Measurements from ENCODE around the gene S100A13.
A peak's percentile ranks its signal among the peaks of the same experiment; 100 is the strongest.
"Not testable (repeated sequence)": the region's sequence is repeated elsewhere in the genome, so short reads cannot be mapped to it uniquely, and the experiment has no call there.

Gene S100A13

DNA sequence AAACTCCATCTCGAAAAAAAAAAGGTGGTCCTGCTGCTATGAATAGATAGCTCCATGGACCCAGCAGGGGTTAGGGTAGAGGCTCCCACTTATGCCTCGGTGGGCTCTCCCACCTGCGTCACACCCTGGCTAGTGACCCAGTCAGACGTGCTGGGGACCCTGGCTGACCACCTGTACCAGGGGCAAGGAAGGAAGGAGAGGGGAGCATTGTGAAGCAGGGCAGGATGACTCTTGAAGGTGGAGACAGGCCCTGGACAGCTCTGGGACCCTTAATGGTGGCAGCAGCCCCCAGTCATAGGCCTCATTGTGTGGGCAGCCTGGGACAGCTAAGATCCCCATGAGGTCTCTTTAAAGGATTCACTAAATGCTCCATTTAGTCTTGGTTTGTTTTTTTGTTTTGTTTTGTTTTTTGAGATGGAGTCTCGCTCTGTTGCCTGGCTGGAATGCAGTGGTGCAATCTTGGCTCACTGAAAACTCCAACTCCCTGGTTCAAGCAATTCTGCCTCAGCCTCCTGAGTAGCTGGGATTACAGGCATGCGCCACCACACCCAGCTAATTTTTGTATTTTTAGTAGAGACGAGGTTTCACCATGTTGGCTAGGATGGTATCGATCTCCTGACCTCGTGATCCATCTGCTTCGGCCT lies 20.8 kb upstream of the S100A13 start:
- DNase-seq (ENCODE audit: low read depth in 2 of 3, low spot score in 1 of 3) = no peak

DNA sequence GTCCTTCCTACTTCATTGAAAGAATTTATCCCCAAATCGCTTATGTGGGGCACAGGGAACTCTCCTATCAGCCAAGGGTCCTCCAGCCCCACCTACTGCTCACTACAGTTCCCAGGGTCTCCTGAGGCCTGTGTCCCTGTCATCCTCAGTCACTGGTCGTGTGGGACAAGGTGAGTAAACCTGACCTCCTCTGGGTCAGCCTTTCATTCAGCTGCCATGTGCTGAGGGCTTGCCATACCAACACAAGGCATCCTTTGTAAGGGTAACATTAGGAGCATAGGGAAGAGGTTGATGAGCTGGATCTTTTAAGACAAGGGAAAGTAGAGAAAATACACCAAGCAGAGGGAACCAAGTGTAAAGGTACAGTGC lies 20.0 kb upstream of the S100A13 start:
- no peak for DNase-seq (ENCODE audit: low read depth in 2 of 3, low spot score in 1 of 3)

DNA sequence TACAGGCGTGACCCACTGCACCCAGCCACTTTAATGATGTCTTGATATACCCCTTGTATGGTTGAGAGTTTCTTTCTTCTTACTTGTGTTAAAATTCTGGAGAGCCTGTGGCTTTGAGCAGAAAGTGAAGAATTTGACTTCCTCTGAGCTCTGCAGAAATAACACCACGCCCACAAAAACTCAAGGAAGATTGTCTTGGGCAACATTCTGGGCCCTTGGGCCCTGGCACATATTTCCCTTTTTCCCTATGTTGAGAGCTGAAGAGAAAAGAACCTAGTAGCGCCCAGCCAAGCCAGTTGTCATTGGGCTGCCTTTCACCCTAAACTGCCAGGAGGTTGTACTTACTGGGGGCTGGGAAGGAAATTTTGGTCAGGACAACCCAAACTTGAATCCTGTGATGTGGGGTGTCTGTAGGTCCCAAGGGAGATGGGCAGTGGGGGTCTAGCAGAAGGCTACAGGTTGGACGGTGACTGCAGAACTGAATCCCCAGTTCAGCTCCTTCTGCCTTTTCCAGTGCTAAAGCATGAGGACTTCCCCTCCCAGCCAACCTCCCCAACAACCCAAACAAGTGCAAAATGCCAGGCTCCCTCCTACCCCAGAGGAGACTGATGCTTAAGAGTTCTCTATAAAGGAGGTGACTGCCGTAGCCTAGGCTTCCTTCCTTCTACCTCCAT lies 19.5 kb upstream of the S100A13 start:
- DNase-seq (ENCODE audit: low read depth in 2 of 3, low spot score in 1 of 3) = no peak

DNA sequence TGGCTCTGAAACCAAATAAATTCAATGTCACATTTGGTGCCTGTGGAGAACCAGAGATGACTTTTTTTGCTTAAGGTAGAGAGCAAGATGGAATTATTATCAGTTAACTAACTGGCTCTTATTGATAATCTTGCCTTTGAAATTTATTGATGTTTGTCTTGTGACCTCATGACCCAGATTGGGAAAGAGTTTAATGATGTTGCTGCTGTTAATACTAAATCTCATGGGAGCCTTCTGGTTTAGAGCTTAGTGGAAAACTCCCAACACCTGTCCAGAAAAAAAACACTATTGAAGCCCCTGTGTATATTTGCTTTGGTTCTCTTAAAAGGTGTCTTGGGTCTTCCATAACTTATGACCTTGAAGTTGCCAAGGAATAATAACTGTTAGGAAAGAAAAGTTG lies 16.5 kb upstream of the S100A13 start:
- DNase-seq (ENCODE audit: low read depth in 2 of 3, low spot score in 1 of 3) = no peak

DNA sequence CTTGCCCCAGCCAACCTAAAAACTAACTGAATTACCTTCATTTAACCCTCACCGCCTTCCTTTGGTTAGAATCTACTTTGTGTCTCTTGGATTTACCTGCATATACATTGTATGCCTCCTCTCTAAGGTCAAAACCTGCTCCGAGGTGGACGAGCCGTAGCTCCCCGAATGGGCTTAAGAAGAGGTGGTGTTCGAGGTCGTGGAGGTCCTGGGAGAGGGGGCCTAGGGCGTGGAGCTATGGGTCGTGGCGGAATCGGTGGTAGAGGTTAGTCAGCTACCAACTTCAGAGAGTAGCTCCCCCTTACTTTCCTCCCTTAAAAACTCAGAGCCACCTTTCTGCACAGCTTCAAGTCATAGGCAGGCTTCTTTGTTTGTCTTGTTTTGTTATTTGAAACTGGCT lies 15.8 kb upstream of the S100A13 start:
- no peak for DNase-seq (ENCODE audit: low read depth in 2 of 3, low spot score in 1 of 3)

DNA sequence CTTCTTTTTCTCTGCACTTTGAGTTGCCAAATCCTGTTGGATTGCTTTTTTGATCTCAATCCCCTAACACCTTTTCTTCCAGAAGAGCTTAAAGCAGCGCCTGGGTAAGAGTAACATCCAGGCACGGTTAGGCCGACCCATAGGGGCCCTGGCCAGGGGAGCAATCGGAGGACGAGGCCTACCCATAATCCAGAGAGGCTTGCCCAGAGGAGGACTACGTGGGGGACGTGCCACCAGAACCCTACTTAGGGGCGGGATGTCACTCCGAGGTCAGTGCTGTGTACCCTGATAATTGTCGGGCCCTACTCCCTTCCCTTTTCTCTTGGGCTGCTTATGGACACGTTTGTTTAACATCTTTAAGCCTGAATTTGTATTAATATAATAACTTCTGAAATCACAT lies 14.9 kb upstream of the S100A13 start:
- DNase-seq (ENCODE audit: low read depth in 2 of 3, low spot score in 1 of 3) = no peak

DNA sequence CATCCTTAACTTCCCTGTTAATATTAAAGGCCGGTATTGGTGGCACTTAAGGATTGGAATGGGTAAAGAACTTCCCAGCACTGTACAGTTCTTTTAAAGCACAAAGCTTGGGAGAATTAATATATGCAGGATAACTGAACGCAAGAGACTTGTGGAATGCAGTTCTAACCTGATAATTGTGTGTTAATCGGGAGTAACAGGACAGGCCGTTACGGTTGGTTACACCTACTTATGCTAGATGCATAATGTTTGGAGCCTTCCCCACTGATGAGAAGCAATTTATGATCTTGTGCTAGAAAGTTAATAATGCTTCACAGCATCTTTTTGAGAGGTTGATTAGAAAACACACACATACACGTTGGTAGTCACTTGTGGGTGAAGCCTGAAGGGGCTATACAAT lies 13.6 kb upstream of the S100A13 start:
- DNase-seq (ENCODE audit: low read depth in 2 of 3, low spot score in 1 of 3) = no peak

DNA sequence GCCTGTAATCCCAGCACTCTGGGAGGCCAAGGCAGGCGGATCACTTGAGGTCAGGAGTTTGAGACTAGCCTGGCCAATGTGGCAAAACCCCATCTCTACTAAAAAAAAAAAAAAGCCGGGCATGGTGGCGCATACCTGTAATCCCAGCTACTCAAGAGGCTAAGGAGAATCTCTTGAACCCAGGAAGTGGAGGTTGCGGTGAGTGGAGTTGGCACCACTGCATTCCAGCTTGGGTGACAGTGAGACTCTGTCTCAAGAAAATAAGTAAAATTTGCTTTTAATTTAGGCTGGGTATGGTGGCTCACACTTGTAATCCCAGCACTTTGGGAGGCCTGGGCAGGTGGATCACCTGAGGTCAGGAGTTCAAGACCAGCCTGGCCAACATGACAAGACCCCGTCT lies 12.9 kb upstream of the S100A13 start:
- not testable (repeated sequence) for DNase-seq (ENCODE audit: low read depth in 2 of 3, low spot score in 1 of 3)

DNA sequence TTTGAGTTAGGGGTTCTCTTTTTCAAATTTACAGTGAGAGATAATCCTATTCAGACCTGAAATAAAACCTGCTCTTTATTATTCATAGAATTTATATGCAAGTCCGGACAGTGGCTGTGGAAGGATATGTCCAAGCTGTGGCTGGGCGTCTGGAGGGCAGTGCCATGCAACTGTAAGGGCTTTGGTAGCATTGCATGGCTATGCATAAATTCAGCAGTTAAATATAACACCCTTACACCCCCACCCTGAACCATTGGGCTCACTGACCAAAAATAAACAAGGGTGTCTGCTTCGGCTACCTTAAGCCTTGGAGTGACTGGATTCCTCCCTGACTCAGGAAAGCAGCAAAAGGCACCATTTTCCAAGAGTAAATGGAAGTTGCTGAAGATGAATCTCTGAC lies 12.0 kb upstream of the S100A13 start:
- DNase-seq (ENCODE audit: low read depth in 2 of 3, low spot score in 1 of 3) = no peak

DNA sequence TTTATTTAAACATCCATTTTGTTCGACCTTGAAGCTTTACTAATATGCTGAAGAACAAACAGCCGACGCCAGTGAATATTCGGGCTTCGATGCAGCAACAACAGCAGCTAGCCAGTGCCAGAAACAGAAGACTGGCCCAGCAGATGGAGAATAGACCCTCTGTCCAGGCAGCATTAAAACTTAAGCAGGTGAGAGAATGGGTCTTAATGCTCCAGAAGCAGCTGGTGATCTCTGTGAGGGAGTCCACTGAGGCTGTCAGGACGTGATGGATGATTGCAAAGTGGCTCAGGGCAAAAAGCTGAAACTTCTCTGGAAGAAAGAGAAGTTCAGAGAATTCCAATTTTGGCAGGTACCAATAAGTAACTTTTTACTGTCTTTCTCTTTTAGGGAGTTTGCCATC lies 11.0 kb upstream of the S100A13 start:
- DNase-seq (ENCODE audit: low read depth in 2 of 3, low spot score in 1 of 3) = no peak

DNA sequence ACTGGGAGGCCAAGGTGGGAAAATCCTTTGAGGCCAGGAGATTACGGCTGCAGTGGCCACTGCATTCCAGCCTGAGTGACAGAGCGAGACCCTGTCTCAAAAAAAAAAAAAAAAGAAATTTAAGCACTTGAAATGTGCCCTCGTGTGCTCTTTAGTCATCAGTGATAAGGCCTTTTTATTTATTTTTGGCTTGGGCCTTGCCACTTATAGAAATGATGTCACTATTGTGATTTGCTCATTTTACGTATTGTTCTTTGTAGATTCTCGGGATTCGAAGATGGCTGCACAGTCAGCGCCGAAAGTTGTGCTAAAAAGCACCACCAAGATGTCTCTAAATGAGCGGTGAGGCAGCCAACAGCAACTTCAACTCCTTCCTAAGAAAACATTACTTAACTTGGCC lies 9.0 kb upstream of the S100A13 start:
- no peak for DNase-seq (ENCODE audit: low read depth in 2 of 3, low spot score in 1 of 3)

DNA sequence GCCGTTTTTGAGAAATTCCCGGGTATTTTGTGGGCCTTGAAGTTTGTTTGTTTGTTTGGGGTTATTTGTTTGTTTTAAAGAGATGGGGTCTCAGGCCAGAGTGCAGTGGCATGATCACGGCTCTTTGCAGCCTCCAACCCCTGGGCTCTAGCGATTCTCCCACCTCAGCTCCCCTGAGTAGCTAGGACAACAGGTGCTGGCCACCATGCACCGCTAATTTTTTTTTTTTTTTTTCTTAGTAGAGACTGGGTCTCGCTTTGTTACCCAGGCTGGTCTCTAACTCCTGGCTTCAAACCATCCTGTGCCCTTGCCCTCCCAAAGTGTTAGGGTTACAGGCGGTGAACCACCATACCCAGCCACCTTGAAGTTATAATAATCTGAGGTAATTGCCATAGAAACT lies 8.6 kb upstream of the S100A13 start:
- DNase-seq (ENCODE audit: low read depth in 2 of 3, low spot score in 1 of 3) = no peak

DNA sequence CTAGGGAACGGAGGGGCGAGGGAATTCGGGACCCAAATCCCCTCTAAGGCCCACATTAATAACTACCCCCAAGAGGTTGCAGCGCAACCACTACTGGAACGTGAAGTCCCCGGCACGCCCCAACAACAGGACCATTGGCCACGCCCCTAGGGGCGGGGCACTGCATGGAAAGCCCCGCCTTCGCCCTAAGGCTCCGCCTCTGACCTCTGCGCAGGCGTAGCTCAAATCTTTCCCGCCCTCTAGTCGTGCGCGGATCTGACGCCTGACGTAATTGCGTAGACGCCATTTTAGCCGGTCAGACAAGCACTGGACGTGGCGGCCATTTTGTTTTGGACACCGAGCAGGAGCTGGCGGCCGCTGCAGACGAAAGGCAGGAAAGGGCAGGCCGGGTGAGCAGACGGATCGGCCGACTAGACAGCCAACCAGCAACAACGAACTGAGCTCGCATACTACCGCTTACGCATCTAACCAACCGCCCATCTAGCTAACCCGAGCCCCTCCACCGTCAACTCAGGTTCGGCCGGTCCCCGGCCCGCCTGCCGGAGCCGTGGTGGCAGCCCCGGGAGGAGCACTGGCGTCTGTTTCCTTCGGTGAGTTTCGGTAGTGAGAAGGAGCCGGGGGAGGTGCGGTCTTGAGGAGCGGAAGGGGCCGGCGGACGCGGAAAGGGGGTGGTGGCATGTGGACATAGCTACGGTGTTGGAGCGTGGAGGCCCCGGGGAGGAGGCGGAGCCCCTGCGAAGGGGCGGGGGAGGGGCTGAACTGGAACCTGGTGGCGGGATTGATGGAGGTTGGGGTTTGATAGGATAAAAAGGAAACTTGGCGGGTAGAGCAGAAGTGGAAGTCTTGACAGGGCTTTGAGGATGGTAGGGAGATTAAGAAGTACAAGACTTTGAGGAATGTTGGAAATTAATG lies 6.7 kb upstream of the S100A13 start, which contains the start of gene CHTOP:
CHTOP (plus strand) TSS at position 313 of the 912 bp plus-strand sequence. CDS start 2,523 bp downstream, outside the sequence.
- DNase-seq (ENCODE audit: low read depth in 2 of 3, low spot score in 1 of 3) = peak; percentile 93 to 98 (median 98)

DNA sequence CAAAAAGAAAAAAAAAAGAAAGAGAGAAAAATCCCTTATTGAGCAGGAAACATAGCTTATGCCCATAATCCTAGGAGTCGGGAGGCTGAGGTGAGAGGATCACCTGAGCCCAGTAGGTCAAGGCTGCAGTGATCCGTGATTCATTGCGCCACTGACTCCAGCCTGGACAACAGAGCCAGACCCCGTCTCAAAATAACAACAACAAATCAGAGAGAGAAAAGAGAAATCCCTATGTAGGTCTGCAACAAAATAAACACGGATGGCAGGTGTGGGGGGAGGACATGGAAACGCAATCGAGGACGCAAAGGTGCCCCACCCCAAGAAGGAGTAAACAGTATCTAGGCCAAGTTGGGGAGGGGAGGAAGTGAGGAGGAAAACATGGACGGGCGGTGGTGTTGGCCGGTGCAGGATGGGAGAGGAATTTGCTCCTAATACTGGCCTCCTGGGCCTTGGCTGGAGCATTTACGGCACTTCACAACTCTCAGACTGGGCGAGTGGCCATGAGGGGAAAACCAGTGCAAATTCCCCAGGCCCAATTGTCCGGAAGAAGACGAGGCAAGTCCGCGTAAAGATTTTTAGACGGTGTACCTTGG lies 6.0 kb upstream of the S100A13 start:
- no peak for DNase-seq (ENCODE audit: low read depth in 2 of 3, low spot score in 1 of 3)

DNA sequence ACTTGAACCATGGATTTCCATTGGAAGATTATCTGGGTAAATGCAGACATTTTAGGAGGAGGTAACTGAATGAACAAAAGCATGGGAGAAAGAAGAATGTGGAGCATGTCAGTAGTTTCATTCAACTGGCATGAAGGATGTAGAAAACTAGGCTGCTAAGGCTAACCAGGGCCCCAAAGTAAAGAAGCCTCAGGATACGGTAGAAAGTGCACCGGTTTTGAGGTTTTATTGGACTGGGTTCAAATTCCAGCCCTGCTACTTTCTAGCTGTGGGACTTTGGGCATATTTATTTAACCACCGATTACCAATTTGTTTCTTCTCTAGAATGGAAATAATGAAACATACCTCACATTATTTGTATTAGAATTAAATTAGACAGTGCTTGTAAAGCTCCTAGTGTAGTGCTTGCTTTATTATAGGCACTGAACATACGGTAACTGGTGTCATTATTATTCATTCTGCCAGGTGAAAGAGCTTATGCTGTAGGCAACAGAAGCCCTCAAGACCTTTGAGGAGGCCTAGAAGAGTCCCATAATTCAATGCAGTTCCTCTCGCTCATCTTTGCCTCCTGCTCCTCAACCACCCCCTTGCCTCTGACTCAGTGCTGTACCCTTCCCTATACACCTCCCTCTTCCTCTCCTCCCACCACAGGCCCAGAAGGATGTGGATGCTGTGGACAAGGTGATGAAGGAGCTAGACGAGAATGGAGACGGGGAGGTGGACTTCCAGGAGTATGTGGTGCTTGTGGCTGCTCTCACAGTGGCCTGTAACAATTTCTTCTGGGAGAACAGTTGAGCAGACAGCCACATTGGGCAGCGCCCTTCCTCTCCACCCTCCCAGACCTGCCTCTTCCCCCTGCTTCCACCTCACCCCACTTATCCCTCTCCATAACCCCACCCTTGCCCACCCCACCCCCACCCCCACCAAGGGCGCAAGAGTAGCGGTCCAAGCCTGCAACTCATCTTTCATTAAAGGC lies 4.0 kb upstream of the S100A13 start:
- no peak for DNase-seq (ENCODE audit: low read depth in 2 of 3, low spot score in 1 of 3)

DNA sequence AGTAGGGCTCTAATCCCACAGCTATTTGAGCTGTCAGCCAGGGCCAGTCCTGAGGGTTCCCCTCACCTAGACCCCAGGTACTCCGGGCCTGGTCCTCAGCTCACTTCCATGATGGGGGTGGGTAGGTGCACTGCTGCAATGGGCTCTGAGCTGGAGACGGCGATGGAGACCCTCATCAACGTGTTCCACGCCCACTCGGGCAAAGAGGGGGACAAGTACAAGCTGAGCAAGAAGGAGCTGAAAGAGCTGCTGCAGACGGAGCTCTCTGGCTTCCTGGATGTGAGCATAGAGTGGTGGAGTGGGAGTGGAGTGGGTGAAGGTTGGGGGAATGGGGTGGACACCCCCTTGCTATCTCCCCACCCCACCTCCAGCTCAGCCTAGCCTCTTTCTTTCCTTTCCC lies 3.1 kb upstream of the S100A13 start:
- no peak for DNase-seq (ENCODE audit: low read depth in 2 of 3, low spot score in 1 of 3)

DNA sequence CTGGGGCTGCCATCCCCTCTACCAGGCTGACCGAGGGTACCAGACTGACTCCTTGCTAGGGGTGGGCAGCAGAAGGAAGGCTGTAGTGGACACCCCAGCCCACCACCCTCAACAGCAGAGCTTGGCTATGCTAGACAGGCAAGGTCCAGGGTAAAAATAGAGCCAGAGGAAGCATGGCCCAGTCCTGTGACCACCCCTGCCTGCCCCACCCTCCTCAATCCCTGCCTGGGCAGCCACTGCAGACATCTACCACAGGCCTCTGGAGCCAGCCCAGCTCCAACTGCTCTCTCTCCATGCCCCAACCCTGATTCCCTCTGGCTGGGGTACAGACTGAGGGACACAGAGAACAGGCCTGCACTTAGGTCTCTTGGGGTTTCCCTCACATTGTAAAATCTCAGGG lies 2.7 kb upstream of the S100A13 start:
- DNase-seq (ENCODE audit: low read depth in 2 of 3, low spot score in 1 of 3) = no peak

DNA sequence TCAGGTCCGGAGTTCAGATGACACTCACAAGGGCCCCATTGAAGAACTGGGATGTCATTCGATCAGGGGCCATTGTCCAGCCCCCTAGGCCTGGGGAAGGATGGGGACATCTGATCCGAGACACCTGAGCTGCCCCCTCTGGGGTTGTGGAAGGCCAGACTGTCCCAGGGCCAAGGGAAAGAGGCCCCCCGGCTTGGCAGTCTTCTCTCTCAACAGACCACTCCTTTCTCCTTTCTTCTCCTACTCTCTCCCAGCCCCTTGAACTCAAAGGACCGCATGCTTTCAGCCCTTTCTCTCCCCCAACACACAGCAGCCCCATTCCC lies 2.0 kb upstream of the S100A13 start:
- no peak for DNase-seq (ENCODE audit: low read depth in 2 of 3, low spot score in 1 of 3)

DNA sequence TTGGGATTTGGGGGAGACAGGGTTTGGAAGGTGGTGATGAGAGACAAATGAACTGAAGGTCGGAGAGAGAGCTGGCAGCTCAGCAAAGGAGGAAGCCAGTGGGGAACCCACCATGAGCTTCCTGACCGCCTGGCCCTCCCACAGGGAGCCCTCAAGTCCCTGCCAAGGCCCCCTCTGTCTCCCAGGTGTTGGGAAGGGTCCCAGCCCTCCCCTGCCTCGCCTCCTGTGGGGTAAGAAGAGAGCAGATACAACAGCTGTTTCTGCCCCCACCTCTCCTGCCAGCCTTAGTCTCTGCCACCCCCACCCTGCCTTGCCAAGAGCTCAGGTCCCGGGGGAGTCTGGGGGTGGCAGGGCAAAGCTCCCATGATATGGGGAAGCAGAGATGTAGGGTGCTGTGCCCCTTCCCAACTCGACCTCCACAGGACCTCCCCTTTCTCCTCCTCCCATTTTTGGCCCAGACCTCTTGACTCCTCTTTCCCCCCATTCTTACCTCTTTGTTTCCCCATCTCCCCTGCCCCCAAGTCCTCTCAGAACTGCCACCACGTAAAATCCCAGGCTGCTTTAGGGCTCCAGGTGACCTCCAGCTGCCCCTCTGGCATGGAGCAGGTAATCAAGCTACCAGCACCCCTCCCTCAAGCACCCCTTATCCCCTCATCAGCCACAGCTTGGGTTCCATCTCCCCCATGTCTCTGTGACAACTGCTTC lies 1.5 kb upstream of the S100A13 start:
- no peak for DNase-seq (ENCODE audit: low read depth in 2 of 3, low spot score in 1 of 3)
